NCI-H345 treated with DMSO at 0.1 percent for 48 hours (cell line): ENCODE data around the gene SRPK2.
"Not testable (repeated sequence)": the region's sequence is repeated elsewhere in the genome, so short reads cannot be mapped to it uniquely, and the experiment has no call there.

Source experiments
- DNase-seq: peaks from one replicate; lab custom pipeline; 2025; ENCODE audit not compliant: unreplicated experiment; lab: John Stamatoyannopoulos, UW

The SRPK2 gene

GRCh38 chr7:105195891-105196290 lies 192.8 kb downstream of the SRPK2 start:
- DNase-seq = no peak

- not testable (repeated sequence) for DNase-seq
Observed at GRCh38 chr7:105194959-105195358, 193.8 kb downstream of the SRPK2 start.

- DNase-seq = no peak
Observed at GRCh38 chr7:105191331-105191730, 197.4 kb downstream of the SRPK2 start.

- no peak for DNase-seq
Observed at GRCh38 chr7:105189859-105190492, 198.7 kb downstream of the SRPK2 start.

GRCh38 chr7:105188201-105188600 lies 200.5 kb downstream of the SRPK2 start:
- DNase-seq = no peak

- no peak for DNase-seq
Observed at GRCh38 chr7:105187302-105188169, 201.2 kb downstream of the SRPK2 start.

- no peak for DNase-seq
Observed at GRCh38 chr7:105185290-105186010, 203.3 kb downstream of the SRPK2 start.

- no peak for DNase-seq
Observed at GRCh38 chr7:105180002-105180401, 208.7 kb downstream of the SRPK2 start.

- DNase-seq = no peak
Observed at GRCh38 chr7:105178928-105179541, 209.7 kb downstream of the SRPK2 start.

- no peak for DNase-seq
Observed at GRCh38 chr7:105178177-105178576, 210.5 kb downstream of the SRPK2 start.

- DNase-seq = no peak
Observed at GRCh38 chr7:105177026-105177425, 211.7 kb downstream of the SRPK2 start.

- no peak for DNase-seq
Observed at GRCh38 chr7:105173586-105173985, 215.1 kb downstream of the SRPK2 start.

GRCh38 chr7:105164751-105165150 lies 224.0 kb downstream of the SRPK2 start:
- no peak for DNase-seq

GRCh38 chr7:105163718-105164117 lies 225.0 kb downstream of the SRPK2 start:
- DNase-seq = no peak

- DNase-seq = no peak
Observed at GRCh38 chr7:105161366-105161765, 227.4 kb downstream of the SRPK2 start.

- no peak for DNase-seq
Observed at GRCh38 chr7:105157278-105157677, 231.4 kb downstream of the SRPK2 start.

- no peak for DNase-seq
Observed at GRCh38 chr7:105156731-105157130, 232.0 kb downstream of the SRPK2 start.

GRCh38 chr7:105154084-105154483 lies 234.6 kb downstream of the SRPK2 start:
- no peak for DNase-seq

- DNase-seq = no peak
Observed at GRCh38 chr7:105153531-105153930, 235.2 kb downstream of the SRPK2 start.

GRCh38 chr7:105151152-105151551 lies 237.6 kb downstream of the SRPK2 start:
- DNase-seq = no peak

GRCh38 chr7:105149827-105150226 lies 238.9 kb downstream of the SRPK2 start:
- DNase-seq = no peak
